HG02588 (cell line): ENCODE data around the gene FYB1.
"Not testable (repeated sequence)": the region's sequence is repeated elsewhere in the genome, so short reads cannot be mapped to it uniquely, and the experiment has no call there.

ENCODE experiments used
- ATAC-seq: cut with Tn5 transposase; IDR thresholded peaks from one replicate; pipeline ENCODE4 v1.9.1; 2021; ENCODE audit warnings: mild to moderate bottlenecking, moderate library complexity; ENCODE audit not compliant: unreplicated experiment

Gene FYB1

GRCh38 chr5:39190311-39191102, 28.9 kb downstream of the FYB1 start:
- ATAC-seq, result no peak

- no peak for ATAC-seq
These were observed 29.9 kb downstream of the FYB1 start for GRCh38 chr5:39189292-39189955.

- no peak for ATAC-seq
These were observed 31.3 kb downstream of the FYB1 start for GRCh38 chr5:39187831-39188731.

GRCh38 chr5:39186722-39187539, 32.4 kb downstream of the FYB1 start:
- ATAC-seq, result no peak

- ATAC-seq, result no peak
These were observed 33.1 kb downstream of the FYB1 start for GRCh38 chr5:39186289-39186688.

- no peak for ATAC-seq
These were observed 33.6 kb downstream of the FYB1 start for GRCh38 chr5:39185761-39186160.

- not testable (repeated sequence) for ATAC-seq
These were observed 39.8 kb downstream of the FYB1 start for GRCh38 chr5:39179561-39179960.

GRCh38 chr5:39178861-39179260, 40.5 kb downstream of the FYB1 start:
- ATAC-seq, result no peak

GRCh38 chr5:39178171-39178570, 41.2 kb downstream of the FYB1 start:
- no peak for ATAC-seq

GRCh38 chr5:39177631-39177964, 41.8 kb downstream of the FYB1 start:
- ATAC-seq, result no peak

GRCh38 chr5:39176759-39177630, 42.4 kb downstream of the FYB1 start:
- no peak for ATAC-seq

- ATAC-seq, result no peak
These were observed 43.9 kb downstream of the FYB1 start for GRCh38 chr5:39175273-39175955.

GRCh38 chr5:39173069-39173468, 46.3 kb downstream of the FYB1 start:
- ATAC-seq, result no peak

- no peak for ATAC-seq
These were observed 46.8 kb downstream of the FYB1 start for GRCh38 chr5:39172593-39172992.

- ATAC-seq, result no peak
These were observed 47.7 kb downstream of the FYB1 start for GRCh38 chr5:39171647-39172046.

GRCh38 chr5:39169081-39169480, 50.3 kb downstream of the FYB1 start:
- no peak for ATAC-seq

- no peak for ATAC-seq
These were observed 51.4 kb downstream of the FYB1 start for GRCh38 chr5:39167972-39168342.

GRCh38 chr5:39167141-39167971, 52.0 kb downstream of the FYB1 start:
- ATAC-seq, result no peak
